Activated gamma-delta T cell (primary cell): Measurements from ENCODE around the gene ACTR10.
"Not testable (repeated sequence)": the region's sequence is repeated elsewhere in the genome, so short reads cannot be mapped to it uniquely, and the experiment has no call there.

Experiments used
- DNase-seq: peaks from one replicate; lab custom pipeline; 2025; lab: John Stamatoyannopoulos, UW

The ACTR10 gene

DNA sequence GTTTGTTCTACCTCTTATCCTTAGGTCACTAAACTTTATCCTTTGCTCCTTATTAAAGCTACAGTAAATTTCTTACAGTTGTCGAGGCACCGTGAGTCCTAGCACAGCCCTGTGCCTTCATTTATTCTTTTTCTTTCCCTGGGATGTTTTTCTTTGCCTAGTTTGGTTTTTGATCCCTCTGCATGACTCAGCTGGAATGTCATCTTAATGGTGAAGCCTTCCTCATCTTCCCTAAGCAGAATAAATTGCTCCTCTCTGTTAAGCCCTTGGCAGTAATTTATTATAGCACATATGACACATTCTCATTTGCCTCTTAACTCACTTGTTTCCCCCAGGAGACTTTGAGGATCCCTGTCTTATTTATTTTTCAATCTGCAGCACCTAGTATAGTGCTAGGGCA lies 16.6 kb downstream of the ACTR10 start:
- DNase-seq, result no peak

DNA sequence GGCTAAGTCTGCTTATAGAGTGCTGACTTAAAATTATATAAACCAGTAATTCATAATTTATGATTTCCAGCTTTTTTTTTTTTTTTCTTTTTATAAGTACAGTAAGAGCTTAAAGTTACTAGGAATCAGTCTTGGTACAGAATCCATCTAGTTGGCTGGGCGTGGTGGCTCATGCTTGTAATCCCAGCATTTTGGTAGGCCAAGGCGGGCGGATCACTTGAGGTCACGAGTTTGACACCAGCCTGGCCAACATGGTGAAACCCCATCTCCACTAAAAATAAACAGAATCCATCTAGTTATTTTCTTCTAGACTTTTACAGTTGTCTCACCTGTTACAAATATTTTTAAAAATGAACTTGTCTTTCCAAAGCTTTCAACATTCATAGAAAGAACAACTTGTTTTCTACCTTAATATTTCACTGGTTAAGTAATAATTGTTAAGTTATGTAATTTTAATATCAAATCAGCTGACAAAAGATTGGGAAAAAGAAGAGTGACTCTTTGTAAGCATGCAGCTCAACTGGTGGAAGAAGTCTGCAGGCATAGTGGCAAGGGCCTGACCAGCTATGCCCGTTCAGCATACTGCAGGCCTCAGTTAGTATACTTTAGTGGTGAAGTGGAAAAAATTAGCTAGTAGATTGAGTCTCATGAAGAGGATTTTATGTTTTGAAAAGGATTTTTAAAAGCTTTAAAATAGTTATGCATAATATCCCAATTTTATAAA lies 27.3 kb downstream of the ACTR10 start:
- DNase-seq, result no peak

DNA sequence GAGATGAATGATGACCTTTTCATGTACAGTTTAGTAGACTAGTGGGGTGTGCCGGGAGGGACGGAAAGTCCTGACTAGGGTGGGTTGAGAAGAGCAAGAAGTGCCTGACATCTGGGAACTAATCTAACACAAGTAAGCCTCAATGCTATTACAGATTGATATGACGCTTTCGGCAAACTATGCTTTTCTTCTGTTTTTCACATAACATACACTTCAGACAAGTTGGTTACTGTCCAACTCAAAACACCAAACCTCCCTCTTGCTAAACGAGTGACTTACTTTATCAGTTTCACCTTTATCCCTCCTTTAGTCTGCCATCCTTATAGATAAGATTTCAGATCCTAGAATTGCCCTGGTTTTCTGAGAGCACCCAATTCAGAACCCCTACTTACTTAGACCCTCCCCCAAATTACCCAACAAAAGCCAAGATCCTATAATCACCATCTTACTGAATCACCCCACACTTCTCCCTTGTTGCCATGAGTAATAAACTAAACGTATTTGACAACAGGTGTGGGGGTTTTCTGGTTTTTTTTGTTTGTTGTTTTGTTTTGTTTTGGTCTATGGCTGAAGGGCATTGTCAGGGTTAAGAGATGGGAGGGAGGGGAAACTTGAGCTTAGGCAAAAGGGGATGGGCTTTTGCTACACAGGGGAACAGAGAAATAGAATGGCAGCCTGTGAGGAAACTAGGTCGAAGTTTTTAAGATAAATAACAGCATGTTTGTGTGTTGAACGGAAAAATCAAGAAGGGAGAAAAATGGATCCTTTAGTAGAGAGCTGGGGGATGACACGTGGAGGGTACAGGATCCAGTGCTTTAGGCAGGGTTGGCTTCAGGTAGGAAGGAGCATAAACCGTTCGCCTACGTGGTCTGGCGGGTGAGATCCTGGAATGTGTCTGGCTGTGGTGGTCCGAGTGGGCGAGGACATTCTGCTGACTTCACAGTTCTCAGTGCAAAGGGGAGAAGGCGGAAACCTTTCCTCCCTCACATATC lies 38.6 kb downstream of the ACTR10 start:
- no peak for DNase-seq

DNA sequence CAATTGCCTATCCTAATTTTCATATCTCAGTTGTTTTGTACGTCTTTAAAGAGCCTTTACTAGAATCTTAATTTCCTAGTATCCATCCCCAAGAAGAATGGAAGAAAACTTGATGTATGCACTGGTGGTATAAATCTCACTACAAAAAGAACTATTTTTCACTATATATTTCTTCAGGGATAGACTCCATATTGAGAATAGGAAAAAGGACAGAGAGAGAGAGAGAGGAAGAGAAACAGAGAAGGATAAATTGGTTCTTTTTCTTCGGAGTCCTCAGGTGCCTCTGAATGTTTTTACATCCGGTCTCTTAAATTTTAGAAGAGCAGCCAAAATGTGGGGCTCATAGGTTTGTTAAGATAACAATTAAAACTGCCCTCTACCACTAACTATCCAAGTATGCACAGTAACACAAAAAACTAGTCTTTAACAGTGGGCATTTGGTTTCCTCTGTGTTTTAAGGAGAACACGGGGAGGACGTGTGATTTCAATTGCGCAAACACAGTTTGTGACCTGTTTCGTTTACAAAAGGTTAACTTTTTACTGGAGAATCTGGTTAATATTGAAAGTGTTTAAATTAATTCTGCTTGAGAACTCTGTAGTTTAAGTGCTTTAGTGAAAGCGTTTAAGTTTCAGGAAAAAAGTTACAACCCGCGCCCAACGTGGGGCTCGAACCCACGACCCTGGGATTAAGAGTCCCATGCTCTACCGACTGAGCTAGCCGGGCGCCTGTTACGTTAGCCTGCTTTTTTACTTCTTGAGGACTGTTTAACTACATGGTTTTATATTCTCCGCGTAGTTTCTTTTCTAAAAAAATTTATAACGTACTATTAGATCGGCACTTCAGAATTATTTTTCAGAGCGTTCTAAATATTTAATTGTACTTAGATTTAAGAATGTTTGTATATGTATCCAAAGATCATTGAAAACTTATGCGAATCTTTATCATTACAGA lies 39.6 kb downstream of the ACTR10 start:
- peak; percentile 27 for DNase-seq

DNA sequence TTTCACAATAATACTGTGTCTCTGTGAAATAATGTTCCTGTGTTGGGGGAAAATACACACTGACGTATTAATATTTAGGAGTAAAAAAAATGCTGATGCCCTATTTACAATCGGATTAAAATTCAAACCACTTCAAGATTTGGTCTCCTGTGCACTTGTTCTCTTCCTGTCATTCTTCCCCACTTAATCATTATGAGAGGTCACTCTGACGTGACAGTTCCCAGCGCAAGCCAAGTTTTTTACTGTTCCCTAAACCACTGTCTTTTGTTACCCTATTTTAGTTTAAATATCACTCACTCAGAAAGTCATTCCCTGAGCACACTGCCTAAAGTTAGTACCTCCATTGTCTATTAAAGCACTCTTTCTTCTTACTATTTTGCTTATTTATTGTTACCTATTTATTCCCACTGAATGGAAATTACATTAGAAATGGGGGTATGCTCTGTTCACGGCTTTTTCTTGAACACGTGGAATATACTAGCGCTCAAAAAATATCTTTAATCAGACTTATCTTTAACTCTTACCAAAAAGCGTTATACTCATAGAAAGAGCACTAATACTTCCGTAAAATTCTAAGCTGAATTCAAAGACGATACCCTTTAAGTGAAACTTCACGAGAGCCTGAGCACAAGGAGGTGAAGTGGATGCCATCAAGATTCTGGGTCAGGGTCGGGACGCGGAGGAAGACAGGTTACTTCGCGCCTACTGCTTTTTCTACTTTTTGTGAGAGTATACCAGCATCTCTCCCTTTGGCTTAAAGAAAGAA lies 44.0 kb downstream of the ACTR10 start:
- DNase-seq, result no peak

DNA sequence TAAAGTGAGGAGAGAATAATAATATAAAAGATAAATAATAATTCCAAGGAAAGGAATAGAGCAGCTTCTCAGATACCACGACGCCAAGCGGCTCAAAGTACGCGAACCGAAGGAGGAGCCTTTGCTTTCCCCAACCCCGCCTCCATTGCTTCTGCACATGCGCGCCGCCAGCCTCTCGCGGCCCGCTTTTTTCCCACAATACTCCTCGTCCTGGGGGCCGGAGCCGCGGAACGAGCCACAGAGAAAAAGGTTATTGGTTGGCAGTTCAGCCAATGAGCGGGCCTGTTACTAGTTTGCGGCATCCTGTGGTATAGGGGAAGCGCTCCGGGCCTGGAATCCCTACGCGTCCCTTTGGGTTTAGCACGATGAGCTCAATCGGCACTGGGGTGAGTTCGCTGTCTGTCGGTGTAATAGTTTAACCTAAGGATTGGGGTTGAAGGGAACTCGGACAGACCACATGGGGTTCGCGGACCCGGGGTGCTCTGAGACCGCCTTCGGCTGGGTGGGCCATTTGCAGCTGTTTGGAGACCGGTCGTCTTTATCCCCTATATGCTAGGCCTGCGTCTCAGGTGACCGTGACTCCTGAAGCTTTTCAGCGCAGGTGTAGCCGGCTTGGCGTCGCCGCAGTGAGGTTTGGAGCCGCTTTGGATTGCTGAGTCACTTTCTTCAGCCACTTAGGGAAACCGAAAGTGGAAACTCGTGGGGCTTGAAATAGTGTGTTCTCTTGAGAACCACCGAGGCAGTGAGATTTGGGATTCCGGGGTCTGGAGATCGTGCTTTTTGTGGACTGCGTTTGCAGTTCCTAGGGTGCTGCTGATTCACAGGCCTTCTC lies 44.8 kb downstream of the ACTR10 start, which contains the start of gene PSMA3:
Gene PSMA3 (plus strand): TSS at position 288 of the 832 bp plus-strand sequence. CDS start 78 bp downstream, at position 366.
- DNase-seq, result peak; percentile 87

DNA sequence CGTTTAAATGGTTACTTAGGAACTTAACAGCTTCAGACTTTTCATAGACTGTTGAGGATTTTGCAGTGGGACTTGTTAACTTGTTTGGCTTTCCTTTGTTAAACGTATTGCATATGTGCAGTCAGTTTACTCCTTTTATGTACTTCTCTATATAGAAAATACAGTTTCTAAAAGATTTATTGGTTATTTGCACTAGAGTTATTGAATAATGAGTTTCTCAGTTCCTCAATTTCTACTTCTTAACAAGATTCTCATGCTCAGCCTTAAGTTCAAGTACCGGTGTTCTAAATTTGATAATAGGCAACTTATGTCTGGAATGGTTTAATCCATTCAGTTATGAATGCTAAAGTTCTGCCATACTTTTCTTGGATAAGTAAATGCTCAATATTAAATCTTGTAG lies 45.6 kb downstream of the ACTR10 start:
- no peak for DNase-seq

DNA sequence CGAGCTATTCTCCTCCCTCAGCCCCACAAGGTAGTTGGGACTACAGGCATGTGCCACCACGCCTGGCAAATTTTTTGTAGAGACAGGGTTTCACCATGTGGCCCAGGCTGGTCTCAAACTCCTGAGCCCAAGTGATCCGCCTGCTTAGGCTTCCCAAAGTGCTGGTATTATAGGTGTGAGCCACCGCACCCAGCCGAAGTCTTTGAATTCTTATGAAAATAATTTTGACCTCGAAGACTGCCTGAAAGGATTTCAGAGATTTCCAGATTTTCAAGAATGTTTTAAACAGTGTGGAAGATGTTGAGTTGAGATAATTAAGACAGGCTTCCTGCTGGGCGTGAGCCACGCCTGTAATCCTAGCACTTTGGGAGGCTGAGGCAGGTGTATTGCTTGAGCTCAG lies 49.7 kb downstream of the ACTR10 start:
- no peak for DNase-seq

DNA sequence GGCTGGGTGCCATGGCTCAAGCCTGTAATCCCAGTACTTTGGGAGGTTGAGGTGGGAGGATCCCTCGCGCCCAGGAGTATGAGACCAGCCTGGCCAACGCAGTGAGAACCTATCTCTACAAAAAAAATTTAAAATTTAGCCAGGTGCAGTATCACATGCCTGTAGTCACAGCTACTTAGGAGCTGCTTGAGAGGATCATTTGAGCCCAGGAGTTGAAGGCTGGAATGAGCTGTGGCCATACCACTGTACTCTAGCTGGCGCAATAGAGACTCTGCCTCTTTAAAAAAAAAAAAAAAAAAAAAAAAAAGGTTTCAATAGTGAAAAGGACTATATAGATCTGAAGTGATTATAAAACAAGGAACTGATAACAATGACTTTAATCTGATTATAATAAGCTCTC lies 58.2 kb downstream of the ACTR10 start:
- no peak for DNase-seq

DNA sequence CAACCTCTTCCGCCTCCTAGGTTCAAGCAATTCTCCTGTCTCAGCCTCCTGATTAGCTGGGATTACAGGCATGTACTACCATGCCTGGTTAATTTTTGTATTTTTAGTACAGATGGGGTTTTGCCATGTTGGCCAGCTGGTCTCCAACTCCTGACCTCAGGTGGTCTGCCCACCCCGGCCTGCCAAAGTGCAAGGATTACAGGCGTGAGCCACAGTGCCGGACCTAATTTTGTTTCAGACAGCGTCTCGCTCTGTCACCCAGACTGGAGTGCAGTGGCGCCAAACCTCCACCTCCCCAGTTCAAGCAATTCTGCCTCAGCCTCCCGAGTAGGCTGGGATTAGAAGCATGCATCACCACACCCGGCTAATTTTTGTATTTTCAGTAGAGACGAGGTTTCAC lies 62.1 kb downstream of the ACTR10 start:
- DNase-seq, result not testable (repeated sequence)

DNA sequence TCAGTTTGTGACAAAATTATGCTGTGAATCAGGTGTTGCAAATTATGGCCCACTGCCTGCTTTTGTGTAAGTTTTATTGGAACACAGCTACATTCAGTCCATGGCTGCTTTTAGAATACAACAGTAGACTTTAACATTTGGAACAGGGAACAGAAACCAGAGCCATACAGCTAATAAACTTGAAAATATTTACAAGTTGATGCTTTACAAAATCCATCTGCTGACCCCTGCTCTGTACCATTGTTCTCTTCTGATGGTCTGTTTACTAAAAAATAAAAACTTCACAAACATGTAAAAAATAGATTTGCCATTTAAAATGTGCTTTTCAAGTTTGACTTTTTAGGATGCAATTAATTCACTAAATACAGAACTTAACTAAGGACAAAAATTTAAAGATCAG lies 65.5 kb downstream of the ACTR10 start:
- no peak for DNase-seq

DNA sequence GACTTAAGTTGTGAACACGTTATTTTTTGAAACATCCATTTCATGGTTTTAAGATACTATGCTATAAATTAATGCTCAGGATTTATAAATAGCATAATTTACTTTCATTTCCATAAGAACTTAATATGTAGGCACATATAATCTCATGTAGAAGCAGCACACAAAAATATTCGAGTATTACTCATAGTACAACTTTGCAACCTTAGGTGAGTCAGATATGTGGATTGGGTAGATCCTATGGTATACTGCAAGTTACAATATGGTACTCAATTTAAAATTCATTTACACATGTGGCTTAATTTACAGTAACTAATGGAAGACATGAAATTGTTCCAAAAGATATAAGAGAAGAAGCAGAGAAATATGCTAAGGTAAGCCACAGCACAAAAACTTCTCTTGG lies 70.7 kb downstream of the ACTR10 start:
- DNase-seq, result no peak

DNA sequence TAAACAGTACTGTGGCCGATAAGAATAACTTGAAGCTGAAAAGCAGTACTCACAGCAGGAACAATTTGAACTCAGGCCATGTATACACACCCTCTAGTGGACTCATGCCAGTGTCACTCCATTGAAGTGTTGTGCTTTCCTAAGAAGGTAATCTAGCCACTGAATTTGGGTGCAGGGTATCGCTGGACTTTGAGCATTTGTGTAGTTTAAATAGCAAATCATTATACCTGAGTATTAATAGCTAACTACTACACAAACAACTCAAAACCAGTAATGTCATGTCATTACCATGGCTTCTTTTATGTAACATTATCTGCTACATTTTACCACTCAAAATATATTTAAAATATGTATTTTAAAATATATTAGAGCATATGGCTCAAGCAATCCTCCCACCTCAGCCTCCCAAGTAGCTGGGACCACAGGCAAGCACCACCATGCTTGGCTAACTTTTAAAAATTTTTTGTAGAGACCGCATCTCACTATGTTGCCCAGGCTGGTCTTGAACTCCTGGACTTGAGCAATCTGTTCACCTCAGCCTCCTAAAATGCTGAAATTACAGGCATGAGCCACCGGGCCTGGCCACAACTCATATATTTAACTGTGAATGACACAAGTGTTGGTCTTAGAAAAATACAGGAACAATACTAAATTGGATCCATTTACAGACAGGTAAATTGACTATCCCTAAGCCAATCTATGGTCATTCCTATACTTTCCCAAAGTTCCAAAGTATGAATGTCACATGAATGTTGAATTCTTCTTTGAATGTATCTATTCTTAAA lies 72.8 kb downstream of the ACTR10 start:
- DNase-seq, result no peak

DNA sequence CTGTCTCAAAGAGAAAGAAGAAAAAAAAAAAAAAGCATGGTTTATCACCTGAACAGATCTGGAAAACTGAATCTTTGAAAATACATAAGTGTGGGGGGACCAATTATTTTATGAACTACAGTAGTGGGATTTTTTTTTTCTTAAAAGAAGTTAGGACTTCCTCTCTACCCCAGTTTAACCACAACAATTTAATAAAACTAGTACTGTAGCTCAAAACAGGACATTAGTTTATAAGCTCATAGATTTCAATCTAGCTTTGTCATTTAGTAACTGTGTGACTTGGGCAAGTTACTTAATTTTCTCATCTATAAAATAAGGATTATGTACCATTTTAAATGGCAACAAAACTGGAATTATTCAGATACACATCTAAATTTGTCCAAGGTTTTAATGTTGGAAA lies 74.9 kb downstream of the ACTR10 start:
- no peak for DNase-seq

DNA sequence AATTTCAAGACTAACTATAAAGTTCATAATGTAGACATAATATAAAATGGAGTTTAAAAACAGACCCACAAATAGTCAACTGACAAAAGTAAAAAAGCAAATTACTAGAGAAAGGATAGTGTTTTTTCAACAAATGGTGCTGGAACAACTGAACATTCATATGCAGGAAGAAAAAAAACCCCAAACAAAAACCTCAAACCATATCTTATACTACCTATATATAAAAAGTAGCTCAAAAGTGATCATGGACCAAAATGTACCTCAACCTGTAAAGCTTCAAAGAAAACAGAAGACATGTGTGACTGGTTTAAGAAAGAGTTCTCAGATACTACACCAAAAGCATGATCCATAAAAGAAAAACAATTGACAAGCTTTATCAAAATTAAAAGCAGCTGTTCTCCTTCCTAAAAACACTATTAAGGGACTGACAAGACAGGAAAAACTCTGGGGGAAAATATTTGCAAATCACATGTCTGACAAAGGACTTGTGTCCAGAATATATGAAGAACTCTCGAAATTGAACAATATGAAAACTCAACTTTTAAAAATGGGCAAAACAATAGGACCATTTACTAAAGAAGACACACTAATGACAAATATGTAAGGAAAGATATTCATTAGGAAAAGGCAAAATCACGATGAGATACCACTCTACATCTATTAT lies 75.7 kb downstream of the ACTR10 start:
- DNase-seq, result no peak

DNA sequence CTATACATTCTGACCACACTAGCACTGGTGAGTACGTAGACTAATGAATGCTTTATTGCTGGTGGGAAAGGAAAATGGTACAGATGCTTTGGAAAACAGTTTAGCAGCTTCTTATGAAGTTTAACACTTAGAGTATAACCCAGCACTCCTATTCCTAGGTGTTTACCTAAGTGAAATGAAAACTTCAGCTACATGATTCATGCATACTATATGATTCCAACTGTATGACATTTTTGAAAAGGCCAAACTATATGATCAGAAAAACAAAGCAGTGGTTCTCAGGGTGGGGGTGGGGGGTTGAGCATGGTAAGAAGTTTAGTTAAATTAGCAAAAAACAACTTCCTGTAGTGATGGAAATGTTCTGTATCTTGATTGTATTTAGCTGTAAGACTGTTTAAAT lies 76.3 kb downstream of the ACTR10 start:
- no peak for DNase-seq

DNA sequence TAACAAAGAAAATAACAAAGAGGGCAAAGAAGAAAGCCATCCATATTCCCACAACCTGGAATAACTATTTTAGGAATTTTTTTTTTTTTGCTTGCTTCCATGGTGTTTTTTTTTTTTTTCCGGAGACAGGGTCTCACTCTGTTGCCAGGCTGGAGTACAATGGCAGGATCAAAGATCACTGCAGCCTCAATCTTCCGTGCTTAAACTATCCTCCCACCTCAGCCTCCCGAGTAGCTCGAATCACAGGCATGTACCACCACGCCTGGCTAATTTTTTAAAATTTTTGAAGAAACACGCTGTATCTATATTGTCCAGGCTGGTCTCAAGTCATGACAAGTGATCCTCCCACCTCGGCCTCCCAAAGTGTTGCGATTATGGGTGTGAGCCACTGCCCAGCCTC lies 78.2 kb downstream of the ACTR10 start:
- no peak for DNase-seq

DNA sequence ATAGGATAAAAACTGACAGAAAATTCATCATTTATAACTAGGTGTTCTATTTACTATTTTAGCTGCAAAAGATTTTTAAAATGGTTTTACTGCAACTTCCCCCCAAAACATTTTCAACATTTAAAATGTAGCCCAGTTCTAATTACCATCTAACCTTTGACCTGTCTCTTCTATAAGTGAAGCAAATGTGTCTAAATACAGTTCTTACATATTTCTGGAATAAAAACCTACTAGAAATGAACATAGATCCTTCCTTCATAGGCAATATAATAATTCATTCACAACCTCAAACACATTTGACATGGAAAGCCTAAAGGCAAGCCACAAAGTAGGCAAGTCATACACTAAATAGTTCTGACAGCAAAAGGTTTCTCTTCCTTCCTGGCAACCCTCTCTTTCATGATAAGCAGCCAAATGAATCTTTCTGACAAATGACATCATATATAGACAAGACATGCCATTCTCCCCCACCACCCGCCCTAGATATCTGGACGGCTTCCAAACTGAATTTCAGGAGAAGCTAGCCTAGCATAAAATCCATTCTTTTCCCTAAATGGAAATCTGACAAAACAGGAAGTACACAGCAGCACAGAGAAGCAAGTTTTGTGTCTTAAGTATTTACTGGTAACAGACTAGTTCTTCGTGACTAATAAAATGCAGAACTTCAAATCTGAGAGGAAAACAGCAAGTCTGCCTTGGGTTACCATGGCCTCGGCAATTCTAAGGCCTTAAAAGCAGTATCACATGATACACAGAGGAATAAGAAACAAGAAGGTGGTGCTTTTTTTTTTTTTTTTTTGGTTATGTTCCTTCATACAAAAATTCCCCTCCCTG lies 81.2 kb downstream of the ACTR10 start:
- no peak for DNase-seq
